ENCODE data around the gene MTG1.

The MTG1 gene

DNA sequence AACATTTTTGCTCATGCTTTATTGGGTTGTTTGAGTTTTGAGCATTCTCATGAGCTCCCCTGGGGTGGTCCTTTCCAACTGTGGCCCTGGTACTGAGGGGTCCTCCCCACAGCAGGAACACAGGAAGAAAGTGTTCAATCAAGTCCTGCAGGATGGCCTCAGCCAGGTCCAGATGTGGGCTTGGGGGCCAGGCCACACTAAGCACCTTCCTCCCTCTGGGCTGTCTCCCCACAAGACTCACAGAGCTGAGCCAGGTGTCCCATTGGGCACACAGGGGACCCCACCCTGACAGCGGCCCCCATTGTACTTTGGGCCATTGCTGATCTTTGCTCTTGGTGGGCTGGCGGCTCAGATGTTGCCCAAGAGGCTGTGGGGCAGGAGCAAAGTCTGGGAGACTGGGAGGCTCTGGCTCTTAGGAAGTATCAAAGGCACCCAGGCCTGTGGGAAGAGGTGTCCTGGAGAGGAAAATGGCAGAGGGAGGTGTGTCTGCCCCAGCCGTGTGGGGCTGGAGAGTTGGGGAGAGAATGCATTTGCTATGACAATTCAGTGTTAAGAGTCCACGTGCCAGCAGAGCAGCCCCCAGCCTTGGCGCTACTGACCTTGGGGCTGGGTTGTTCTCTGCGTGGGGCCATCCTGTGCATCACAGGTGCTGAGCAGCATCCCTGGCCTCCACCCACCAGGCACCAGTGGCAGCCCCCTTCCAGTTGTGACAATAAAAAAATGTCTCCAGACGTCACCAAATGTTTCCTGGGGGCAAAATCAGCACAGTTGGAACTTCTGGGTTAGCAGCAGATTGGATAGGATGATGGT lies 77.5 kb downstream of the MTG1 start:
- no peak for DNase-seq

Measured in activated CD4-positive, CD25-positive, alpha-beta regulatory T cell (primary cell).